GM21360 (cell line): Measurements from ENCODE around the gene ZG16B.

ENCODE experiments used
- ATAC-seq: cut with Tn5 transposase; IDR thresholded peaks from one replicate; pipeline ENCODE4 v1.9.1; 2021; ENCODE audit warnings: mild to moderate bottlenecking, moderate library complexity; ENCODE audit not compliant: unreplicated experiment

The ZG16B gene

GRCh38 chr16:2829501-2830354, at the start of gene ZG16B:
ZG16B (plus strand) TSS chr16:2830303; CDS start chr16:2830442, 139 bp downstream.
- no peak for ATAC-seq

- ATAC-seq = no peak
Measured at GRCh38 chr16:2782583-2783351, 47.3 kb upstream of the ZG16B start.

- no peak for ATAC-seq
Measured at GRCh38 chr16:2783581-2784357, 46.3 kb upstream of the ZG16B start.

- no peak for ATAC-seq
Measured at GRCh38 chr16:2784358-2785100, 45.6 kb upstream of the ZG16B start.

GRCh38 chr16:2785101-2785991, 44.8 kb upstream of the ZG16B start:
- ATAC-seq = no peak

GRCh38 chr16:2786061-2786825, 43.9 kb upstream of the ZG16B start:
- no peak for ATAC-seq

- no peak for ATAC-seq
Measured at GRCh38 chr16:2786826-2787151, 43.3 kb upstream of the ZG16B start.

GRCh38 chr16:2787406-2787805, 42.7 kb upstream of the ZG16B start, which contains the start of gene PRSS33:
PRSS33 (minus strand) TSS chr16:2787560; CDS start chr16:2786547, 1,013 bp downstream.
- ATAC-seq = no peak

GRCh38 chr16:2787961-2788360, 42.1 kb upstream of the ZG16B start:
- ATAC-seq = no peak

GRCh38 chr16:2790631-2791030, 39.5 kb upstream of the ZG16B start:
- ATAC-seq = no peak

GRCh38 chr16:2791174-2791573, 38.9 kb upstream of the ZG16B start:
- no peak for ATAC-seq

GRCh38 chr16:2792940-2793339, 37.2 kb upstream of the ZG16B start:
- no peak for ATAC-seq

- ATAC-seq = no peak
Measured at GRCh38 chr16:2795395-2796143, 34.5 kb upstream of the ZG16B start.

GRCh38 chr16:2798723-2799204, 31.3 kb upstream of the ZG16B start:
- ATAC-seq = no peak

- no peak for ATAC-seq
Measured at GRCh38 chr16:2799205-2799858, 30.8 kb upstream of the ZG16B start.

GRCh38 chr16:2799859-2800226, 30.3 kb upstream of the ZG16B start:
- no peak for ATAC-seq

GRCh38 chr16:2803545-2804195, 26.4 kb upstream of the ZG16B start:
- ATAC-seq = no peak
